SK-N-SH treated with all-trans-retinoic acid at 6 μM for 48 hours (cell line): ENCODE data around the gene ACTR3.
"Not testable (repeated sequence)": the region's sequence is repeated elsewhere in the genome, so short reads cannot be mapped to it uniquely, and the experiment has no call there.

ENCODE experiments used
- ATAC-seq: fragments of 200-7000 bp; cut with Tn5 transposase; 3 replicates; pipeline ENCODE4 v1.9.1; 2020; ENCODE audit warnings: mild to moderate bottlenecking, moderate library complexity
- ARNTL ChIP-seq: fragments of 450-650 bp; formaldehyde crosslinking; IDR thresholded peaks from 2 replicates; pipeline ENCODE4 v1.5.0; 2020; ENCODE audit warnings: low read depth, mild to moderate bottlenecking, moderate library complexity, borderline replicate concordance
- CSDC2 ChIP-seq: fragments of 250-450 bp; sonication (Bioruptor Pico); IDR thresholded peaks from 2 replicates; pipeline ENCODE4 v1.5.0; 2020; ENCODE audit warnings: mild to moderate bottlenecking, moderate library complexity
- ESRRG ChIP-seq: fragments of 250-450 bp; sonication (Bioruptor Pico); IDR thresholded peaks from 2 replicates; pipeline ENCODE4 v1.6.1; 2021; ENCODE audit warnings: mild to moderate bottlenecking
- PPARA ChIP-seq: fragments of 250-450 bp; sonication (Bioruptor Pico); IDR thresholded peaks from 2 replicates; pipeline ENCODE4 v1.5.0; 2020; ENCODE audit warnings: mild to moderate bottlenecking, borderline replicate concordance
- TOX ChIP-seq: fragments of 250-450 bp; sonication (Bioruptor Pico); IDR thresholded peaks from 2 replicates; pipeline ENCODE4 v1.8.0; 2021; ENCODE audit warnings: mild to moderate bottlenecking, moderate library complexity, borderline replicate concordance
- ZFP3 ChIP-seq: fragments of 250-450 bp; sonication (Bioruptor Pico); IDR thresholded peaks from 2 replicates; pipeline ENCODE4 v1.5.0; 2020; ENCODE audit warnings: mild to moderate bottlenecking, moderate library complexity
- ZFP30 ChIP-seq: fragments of 450-650 bp; formaldehyde crosslinking; IDR thresholded peaks from 2 replicates; pipeline ENCODE4 v1.5.0; 2022; ENCODE audit warnings: mild to moderate bottlenecking, moderate library complexity
- ZNF8 ChIP-seq: fragments of 450-650 bp; formaldehyde crosslinking; IDR thresholded peaks from 2 replicates; pipeline ENCODE4 v1.5.0; 2020; ENCODE audit warnings: mild to moderate bottlenecking, moderate library complexity
- TF ChIP-seq, protein P1 (sequence below): fragments of 250-450 bp; sonication (Bioruptor Pico); IDR thresholded peaks from 2 replicates; pipeline ENCODE4 v1.5.0; 2020; ENCODE audit warnings: mild to moderate bottlenecking, moderate library complexity
- TF ChIP-seq, protein P2 (sequence below): fragments of 250-450 bp; sonication (Bioruptor Pico); IDR thresholded peaks from 2 replicates; pipeline ENCODE4 v1.8.0; 2020; ENCODE audit warnings: mild to moderate bottlenecking, moderate library complexity, borderline replicate concordance
- TF ChIP-seq, protein P3 (sequence below): fragments of 250-450 bp; sonication (Bioruptor Pico); IDR thresholded peaks from 2 replicates; pipeline ENCODE4 v1.8.0; 2021; ENCODE audit warnings: low read depth, mild to moderate bottlenecking, moderate library complexity, borderline replicate concordance

ACTR3 gene

DNA sequence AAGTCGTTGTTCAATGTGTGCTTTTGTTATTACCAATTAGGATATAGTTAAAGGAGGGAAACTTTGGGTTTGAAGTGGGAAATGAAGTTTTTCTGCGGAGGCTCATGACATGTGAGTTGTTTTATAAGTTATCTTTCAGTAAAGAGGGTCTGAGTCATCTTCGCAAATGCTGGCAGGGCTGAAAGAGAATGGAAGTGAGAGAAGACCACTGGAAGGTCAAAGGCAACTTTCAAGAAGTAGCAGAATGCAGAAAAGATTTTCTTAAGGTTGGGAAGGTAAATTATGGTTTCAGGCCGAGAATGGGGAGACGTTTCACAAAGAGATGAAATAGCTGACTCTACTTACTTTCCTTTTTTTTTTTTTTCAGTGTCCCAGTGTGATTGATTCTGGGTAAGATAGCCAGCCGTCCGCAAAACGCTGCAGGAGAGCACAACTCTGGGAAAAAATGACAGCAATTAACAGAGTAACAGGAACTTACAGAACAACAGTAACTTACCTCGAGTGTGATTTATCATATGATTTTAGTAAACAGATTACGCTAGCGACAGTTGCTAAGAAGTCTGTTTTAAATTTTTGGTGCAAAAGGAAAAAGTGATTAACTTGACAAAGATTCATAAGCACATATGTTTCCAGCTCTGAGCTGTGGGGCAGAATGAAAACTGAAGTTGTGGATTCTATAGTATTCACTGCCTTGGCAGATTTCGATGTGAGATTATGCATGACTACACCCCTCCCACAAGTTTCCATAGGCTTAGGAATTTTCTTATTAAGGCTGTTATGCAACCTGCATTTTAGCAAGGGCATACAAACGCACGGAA is 46.8 kb upstream of the ACTR3 start (continued):
- TF ChIP-seq ZNF8 (CRISPR knock-in tag) (no peak), ZFP3 (no peak)

DNA sequence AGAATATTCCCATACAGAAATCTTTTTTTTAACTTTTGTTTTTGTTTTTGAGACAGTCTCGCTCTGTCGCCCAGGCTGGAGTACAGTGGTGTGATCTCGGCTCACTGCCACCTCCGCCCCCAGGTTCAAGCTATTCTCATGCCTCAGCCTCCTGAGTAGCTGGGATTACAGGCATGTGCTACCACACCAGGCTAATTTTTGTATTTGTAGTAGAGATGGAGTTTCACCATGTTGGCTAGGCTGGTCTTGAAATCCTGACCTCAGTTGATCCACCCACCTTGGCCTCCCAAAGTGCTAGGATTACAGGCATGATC is 46.2 kb upstream of the ACTR3 start:
- ATAC-seq = not testable (repeated sequence)

DNA sequence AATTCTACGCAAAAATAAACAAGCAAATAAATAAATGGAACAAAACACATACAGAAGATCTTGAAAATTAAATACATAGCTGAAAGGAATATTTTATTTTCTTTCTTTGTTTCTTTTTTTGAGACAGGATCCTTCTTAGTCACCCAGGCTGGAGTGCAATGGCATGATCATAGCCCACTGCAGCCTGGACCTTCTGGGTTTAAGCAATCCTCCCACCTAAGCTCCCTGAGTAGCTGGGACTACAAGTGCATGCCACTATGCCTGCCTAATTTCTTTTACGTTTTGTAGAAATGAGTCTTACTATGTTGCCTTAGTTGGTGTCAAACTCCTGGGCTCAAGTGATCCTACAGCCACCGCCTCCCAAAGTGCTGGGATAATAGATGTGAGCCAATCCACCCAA is 44.6 kb upstream of the ACTR3 start:
- no peak for ATAC-seq
- no peak for TF ChIP-seq PPARA (CRISPR knock-in tag)
- TF ChIP-seq, protein P1, sequence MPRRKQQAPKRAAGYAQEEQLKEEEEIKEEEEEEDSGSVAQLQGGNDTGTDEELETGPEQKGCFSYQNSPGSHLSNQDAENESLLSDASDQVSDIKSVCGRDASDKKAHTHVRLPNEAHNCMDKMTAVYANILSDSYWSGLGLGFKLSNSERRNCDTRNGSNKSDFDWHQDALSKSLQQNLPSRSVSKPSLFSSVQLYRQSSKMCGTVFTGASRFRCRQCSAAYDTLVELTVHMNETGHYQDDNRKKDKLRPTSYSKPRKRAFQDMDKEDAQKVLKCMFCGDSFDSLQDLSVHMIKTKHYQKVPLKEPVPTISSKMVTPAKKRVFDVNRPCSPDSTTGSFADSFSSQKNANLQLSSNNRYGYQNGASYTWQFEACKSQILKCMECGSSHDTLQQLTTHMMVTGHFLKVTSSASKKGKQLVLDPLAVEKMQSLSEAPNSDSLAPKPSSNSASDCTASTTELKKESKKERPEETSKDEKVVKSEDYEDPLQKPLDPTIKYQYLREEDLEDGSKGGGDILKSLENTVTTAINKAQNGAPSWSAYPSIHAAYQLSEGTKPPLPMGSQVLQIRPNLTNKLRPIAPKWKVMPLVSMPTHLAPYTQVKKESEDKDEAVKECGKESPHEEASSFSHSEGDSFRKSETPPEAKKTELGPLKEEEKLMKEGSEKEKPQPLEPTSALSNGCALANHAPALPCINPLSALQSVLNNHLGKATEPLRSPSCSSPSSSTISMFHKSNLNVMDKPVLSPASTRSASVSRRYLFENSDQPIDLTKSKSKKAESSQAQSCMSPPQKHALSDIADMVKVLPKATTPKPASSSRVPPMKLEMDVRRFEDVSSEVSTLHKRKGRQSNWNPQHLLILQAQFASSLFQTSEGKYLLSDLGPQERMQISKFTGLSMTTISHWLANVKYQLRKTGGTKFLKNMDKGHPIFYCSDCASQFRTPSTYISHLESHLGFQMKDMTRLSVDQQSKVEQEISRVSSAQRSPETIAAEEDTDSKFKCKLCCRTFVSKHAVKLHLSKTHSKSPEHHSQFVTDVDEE (CRISPR knock-in tag) = no peak
- no peak for TF ChIP-seq ARNTL (CRISPR knock-in tag)
- TF ChIP-seq, protein P2, sequence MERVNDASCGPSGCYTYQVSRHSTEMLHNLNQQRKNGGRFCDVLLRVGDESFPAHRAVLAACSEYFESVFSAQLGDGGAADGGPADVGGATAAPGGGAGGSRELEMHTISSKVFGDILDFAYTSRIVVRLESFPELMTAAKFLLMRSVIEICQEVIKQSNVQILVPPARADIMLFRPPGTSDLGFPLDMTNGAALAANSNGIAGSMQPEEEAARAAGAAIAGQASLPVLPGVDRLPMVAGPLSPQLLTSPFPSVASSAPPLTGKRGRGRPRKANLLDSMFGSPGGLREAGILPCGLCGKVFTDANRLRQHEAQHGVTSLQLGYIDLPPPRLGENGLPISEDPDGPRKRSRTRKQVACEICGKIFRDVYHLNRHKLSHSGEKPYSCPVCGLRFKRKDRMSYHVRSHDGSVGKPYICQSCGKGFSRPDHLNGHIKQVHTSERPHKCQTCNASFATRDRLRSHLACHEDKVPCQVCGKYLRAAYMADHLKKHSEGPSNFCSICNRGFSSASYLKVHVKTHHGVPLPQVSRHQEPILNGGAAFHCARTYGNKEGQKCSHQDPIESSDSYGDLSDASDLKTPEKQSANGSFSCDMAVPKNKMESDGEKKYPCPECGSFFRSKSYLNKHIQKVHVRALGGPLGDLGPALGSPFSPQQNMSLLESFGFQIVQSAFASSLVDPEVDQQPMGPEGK = no peak

DNA sequence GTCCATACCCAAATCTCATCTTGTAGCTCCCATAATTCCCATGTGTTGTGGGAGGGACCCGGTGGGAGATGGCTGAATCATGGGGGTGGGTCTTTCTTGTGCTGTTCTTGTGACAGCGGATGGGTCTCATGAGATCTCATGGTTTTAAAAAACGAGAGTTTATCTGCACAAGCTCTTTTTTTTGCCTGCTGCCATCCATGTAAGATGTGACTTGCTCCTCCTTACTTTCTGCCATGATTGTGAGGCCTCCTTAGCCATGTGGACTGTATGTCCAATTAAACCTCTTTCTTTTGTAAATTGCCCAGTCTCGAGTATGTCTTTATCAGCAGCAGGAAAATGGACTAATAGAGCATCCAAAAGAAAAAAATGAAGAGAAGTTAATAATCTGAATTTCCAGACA is 44.1 kb upstream of the ACTR3 start:
- not testable (repeated sequence) for ATAC-seq

DNA sequence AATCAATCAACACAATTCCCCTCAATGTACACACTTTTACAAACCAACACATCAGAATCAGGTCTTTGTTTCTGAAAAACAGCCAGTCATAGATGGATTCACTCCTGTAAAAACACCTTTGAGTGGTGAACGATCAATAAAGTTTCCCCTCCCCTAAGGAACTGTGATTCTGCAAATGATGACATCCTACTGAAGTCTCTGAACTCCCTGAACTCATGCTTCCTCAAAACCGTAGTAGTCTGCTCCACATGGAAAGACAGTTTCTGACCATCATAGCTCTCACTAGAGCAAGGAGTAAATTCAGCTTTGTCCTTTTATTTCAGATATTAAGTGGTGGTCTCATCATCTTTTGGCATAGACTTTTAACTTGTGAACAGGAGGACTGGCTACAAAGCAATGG is 43.5 kb upstream of the ACTR3 start:
- TF ChIP-seq ZFP30 (no peak), TOX (CRISPR knock-in tag) (no peak)
- no peak for ATAC-seq

DNA sequence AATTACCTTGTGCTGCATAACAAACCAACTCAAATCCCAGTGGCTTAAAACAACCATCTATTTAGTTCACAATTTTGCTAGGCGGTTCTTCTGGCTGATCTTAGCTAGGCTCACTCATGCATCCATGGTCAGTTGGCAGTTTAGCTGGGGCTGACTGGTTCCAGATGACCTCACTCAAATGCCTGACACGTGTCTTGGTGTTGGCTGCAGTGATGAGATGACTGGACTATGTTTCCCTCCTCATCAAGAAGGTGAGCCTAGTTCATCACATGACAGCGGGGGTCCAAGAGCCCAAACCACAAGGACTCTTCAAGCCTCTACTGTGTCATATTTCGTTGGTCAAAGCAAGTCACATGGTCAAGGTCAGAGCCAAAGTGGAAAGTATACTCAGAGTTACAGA is 42.7 kb upstream of the ACTR3 start:
- no peak for ATAC-seq
- TF ChIP-seq ZFP30 = no peak
- TF ChIP-seq, protein P1 (CRISPR knock-in tag) = no peak

DNA sequence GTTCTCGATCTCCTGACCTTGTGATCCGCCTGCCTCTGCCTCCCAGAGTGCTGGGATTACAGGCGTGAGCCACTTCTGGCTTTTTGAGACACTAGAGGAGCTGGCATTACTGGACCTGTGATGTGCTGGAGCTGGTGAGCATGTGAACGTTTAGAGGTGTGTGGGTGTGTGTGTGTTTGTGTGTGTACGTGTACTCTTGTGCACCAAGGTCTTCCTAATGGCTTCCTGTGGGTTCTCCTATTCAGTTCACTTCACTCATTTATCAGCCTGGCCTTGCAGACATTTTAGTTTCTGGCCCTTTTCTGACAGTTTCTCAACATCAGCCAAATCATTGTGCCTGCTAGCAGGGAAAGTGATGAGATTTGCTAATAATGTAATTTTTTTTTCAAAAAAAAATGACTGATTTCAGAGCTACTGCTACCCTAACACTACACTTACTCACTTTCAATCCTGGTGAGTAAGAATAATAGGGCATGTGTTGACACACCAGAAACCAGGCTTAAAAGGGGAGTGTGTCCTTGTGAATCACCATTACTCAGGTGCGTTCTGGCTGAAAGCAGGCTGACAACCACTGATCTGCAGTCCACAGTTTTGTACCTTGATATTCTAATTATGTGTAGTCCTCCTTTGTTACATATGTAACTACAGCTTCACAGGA is 41.0 kb upstream of the ACTR3 start:
- no peak for ATAC-seq
- TF ChIP-seq PPARA (CRISPR knock-in tag) = no peak
- TF ChIP-seq, all 23 proteins: peak for 0

DNA sequence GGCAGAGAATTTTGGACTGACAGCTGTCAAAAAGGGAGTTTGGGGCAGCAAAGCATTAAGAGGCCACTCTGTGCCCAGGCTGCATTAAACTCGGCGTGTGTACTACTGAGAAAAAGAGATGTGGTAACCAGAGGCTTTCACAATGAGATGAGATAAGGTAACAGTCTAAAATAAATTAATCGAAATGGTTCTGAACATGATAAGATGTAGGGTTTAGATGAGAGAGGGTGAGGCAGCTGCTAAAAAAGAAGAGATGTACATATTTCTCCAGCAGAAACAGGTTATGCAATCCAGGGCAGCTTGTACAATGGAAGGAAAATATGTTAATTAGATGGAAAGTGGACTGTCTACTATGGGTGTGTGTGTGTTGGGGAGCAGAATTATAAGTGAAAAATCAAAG is 39.2 kb upstream of the ACTR3 start:
- no peak for ATAC-seq

More for the DNA sequence above, 39.2 kb upstream of the ACTR3 start:
- no peak for TF ChIP-seq ESRRG (CRISPR knock-in tag)
- TF ChIP-seq, protein P1 (CRISPR knock-in tag) = no peak
- TF ChIP-seq, protein P2 = no peak
- TF ChIP-seq, protein P3, sequence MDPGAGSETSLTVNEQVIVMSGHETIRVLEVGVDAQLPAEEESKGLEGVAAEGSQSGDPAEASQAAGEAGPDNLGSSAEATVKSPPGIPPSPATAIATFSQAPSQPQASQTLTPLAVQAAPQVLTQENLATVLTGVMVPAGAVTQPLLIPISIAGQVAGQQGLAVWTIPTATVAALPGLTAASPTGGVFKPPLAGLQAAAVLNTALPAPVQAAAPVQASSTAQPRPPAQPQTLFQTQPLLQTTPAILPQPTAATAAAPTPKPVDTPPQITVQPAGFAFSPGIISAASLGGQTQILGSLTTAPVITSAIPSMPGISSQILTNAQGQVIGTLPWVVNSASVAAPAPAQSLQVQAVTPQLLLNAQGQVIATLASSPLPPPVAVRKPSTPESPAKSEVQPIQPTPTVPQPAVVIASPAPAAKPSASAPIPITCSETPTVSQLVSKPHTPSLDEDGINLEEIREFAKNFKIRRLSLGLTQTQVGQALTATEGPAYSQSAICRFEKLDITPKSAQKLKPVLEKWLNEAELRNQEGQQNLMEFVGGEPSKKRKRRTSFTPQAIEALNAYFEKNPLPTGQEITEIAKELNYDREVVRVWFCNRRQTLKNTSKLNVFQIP (CRISPR knock-in tag) = no peak
- TF ChIP-seq ZFP3 = no peak
- no peak for TF ChIP-seq ZFP30
- no peak for TF ChIP-seq CSDC2
- no peak for TF ChIP-seq ARNTL (CRISPR knock-in tag)
- TF ChIP-seq PPARA (CRISPR knock-in tag) = no peak
- TF ChIP-seq, all 23 proteins: peak for 0
